ENCODE data around the gene SRPK2. TPM values are rescaled to one million over a fixed set of nuclear protein-coding genes. Genes with fewer than 3 reads are reported as not detected.

Gene SRPK2
- total RNA-seq, 2 donors from 2014 or later = 60.3 to 76.2 TPM

DNA sequence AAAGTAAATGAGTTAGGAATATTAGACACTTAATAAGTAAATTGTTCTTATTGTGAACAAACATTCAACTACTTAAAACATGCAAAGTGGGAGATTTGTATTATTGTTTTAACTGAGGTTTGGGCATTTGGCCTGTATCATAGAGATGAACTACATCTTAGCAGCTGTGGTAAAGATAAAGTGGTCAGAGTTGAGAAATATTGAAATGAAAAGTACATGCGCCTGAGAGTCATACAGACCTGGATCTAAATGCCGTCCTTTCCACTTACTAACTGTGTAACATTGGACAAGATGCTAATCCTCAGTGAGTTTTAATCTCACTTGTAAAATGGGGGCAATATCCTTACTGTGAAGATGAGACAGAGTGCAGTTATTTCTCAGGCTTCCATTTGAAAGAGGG, 300.3 kb downstream of the SRPK2 start:
- 97 to 100% methylated on average over 2 of the region's 2 CpGs for WGBS, 2 experiments (ENCODE audit: insufficient coverage in 1 of 2, insufficient read length in 1 of 2)
- no peaks in the 10 kb centered on the region for H3K4me1 ChIP-seq (ENCODE audit: control insufficient read depth, insufficient read depth, low read length)
- Mint-ChIP-seq H3K36me3 (ENCODE audit: low read depth) (peaks cover 46% of the 10 kb centered on the region), H3K4me3 (no peak overlapping the region), H3K4me1 (no peaks in the 10 kb centered on the region), H3K27me3 (ENCODE audit: insufficient read depth) (no peaks in the 10 kb centered on the region), H3K9me3 (no peaks in the 10 kb centered on the region), H3K27ac (no peak overlapping the region)
- TF ChIP-seq, protein P1, sequence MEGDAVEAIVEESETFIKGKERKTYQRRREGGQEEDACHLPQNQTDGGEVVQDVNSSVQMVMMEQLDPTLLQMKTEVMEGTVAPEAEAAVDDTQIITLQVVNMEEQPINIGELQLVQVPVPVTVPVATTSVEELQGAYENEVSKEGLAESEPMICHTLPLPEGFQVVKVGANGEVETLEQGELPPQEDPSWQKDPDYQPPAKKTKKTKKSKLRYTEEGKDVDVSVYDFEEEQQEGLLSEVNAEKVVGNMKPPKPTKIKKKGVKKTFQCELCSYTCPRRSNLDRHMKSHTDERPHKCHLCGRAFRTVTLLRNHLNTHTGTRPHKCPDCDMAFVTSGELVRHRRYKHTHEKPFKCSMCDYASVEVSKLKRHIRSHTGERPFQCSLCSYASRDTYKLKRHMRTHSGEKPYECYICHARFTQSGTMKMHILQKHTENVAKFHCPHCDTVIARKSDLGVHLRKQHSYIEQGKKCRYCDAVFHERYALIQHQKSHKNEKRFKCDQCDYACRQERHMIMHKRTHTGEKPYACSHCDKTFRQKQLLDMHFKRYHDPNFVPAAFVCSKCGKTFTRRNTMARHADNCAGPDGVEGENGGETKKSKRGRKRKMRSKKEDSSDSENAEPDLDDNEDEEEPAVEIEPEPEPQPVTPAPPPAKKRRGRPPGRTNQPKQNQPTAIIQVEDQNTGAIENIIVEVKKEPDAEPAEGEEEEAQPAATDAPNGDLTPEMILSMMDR (conservative IDR thresholded peaks at IDR 0.05) = no peak
- H3K4me3 ChIP-seq (ENCODE audit: low read length) = no peak overlapping the region
- H3K9me3 ChIP-seq (ENCODE audit: control insufficient read depth, low read length) = no peaks in the 10 kb centered on the region
- no peaks in the 10 kb centered on the region for H3K27me3 ChIP-seq (ENCODE audit: control insufficient read depth, insufficient read depth, low read length, poor library complexity, severe bottlenecking)
- peaks cover 85% of the 10 kb centered on the region for H3K36me3 ChIP-seq (ENCODE audit: control insufficient read depth, insufficient read depth, low read length)
- no peak overlapping the region for H3K27ac ChIP-seq (ENCODE audit: low read depth, low read length)
- H3K9ac ChIP-seq (ENCODE audit: extremely low read depth, low read length, poor library complexity, severe bottlenecking) = no peak overlapping the region
- DNase-seq = no peak

DNA sequence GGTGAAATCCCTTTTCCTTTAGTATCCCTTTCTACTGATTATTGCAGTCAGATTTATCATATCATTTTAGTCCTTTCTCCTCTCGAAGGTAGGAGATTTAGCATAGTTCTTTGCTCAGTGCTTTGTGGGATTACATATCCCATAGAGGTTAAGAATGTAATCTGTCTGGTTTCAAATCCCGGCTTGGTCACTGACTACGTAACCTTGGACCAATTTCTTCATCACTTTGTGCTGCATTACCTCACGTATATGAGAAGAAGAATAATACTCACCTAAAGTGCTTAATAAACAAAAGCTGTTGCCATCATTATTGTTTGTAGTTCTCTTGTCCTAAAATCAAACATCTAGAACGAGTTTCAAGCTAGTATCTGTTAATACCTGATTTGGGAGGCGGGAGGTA, 300.7 kb downstream of the SRPK2 start:
- H3K36me3 Mint-ChIP-seq (ENCODE audit: low read depth) = peaks cover 45% of the 10 kb centered on the region
- no peak overlapping the region for H3K4me3 Mint-ChIP-seq
- no peak overlapping the region for H3K27ac Mint-ChIP-seq
- no peaks in the 10 kb centered on the region for H3K9me3 Mint-ChIP-seq
- no peak overlapping the region for H3K27ac ChIP-seq (ENCODE audit: low read depth, low read length)
- peaks cover 89% of the 10 kb centered on the region for H3K36me3 ChIP-seq (ENCODE audit: control insufficient read depth, insufficient read depth, low read length)
- TF ChIP-seq, protein P1 (conservative IDR thresholded peaks at IDR 0.05) = no peak
- no peak overlapping the region for H3K4me3 ChIP-seq (ENCODE audit: low read length)
- WGBS, 2 experiments (ENCODE audit: insufficient coverage in 1 of 2, insufficient read length in 1 of 2) = 81 to 100% methylated on average over 2 to 6 of the region's 6 CpGs
- H3K4me1 Mint-ChIP-seq = no peaks in the 10 kb centered on the region
- no peaks in the 10 kb centered on the region for H3K27me3 Mint-ChIP-seq (ENCODE audit: insufficient read depth)
- H3K9ac ChIP-seq (ENCODE audit: extremely low read depth, low read length, poor library complexity, severe bottlenecking) = no peak overlapping the region
- no peaks in the 10 kb centered on the region for H3K9me3 ChIP-seq (ENCODE audit: control insufficient read depth, low read length)
- H3K27me3 ChIP-seq (ENCODE audit: control insufficient read depth, insufficient read depth, low read length, poor library complexity, severe bottlenecking) = no peaks in the 10 kb centered on the region
- H3K4me1 ChIP-seq (ENCODE audit: control insufficient read depth, insufficient read depth, low read length) = no peaks in the 10 kb centered on the region
- no peak for DNase-seq

DNA sequence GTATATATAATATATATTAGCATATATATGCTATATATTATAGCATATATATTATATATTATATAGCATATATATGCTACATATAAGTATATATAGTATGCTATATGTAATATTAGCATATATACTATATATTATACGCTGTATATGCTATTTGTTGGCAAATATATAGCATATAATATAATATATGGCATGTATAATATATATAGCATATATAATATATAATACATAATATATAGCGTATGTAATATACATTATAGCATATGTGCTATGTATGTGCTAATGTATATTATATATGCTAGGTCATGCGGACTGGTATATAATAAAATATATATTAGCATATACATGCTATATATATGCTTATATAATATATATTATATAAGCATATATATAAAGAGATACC, 301.9 kb downstream of the SRPK2 start:
- peaks cover 88% of the 10 kb centered on the region for H3K36me3 ChIP-seq (ENCODE audit: control insufficient read depth, insufficient read depth, low read length)
- no CpG with 5 or more reads among the region's 3 CpGs for WGBS, 2 experiments (ENCODE audit: insufficient coverage in 1 of 2, insufficient read length in 1 of 2)
- no peaks in the 10 kb centered on the region for H3K4me1 ChIP-seq (ENCODE audit: control insufficient read depth, insufficient read depth, low read length)
- H3K27ac Mint-ChIP-seq = no peak overlapping the region
- TF ChIP-seq, protein P1 (conservative IDR thresholded peaks at IDR 0.05) = no peak
- H3K36me3 Mint-ChIP-seq (ENCODE audit: low read depth) = peaks cover 47% of the 10 kb centered on the region
- H3K4me1 Mint-ChIP-seq = no peaks in the 10 kb centered on the region
- H3K9me3 ChIP-seq (ENCODE audit: control insufficient read depth, low read length) = no peaks in the 10 kb centered on the region
- H3K9ac ChIP-seq (ENCODE audit: extremely low read depth, low read length, poor library complexity, severe bottlenecking) = no peak overlapping the region
- no peaks in the 10 kb centered on the region for H3K9me3 Mint-ChIP-seq
- no peak overlapping the region for H3K4me3 Mint-ChIP-seq
- no peaks in the 10 kb centered on the region for H3K27me3 ChIP-seq (ENCODE audit: control insufficient read depth, insufficient read depth, low read length, poor library complexity, severe bottlenecking)
- H3K27me3 Mint-ChIP-seq (ENCODE audit: insufficient read depth) = no peaks in the 10 kb centered on the region
- no peak for DNase-seq
- no peak overlapping the region for H3K27ac ChIP-seq (ENCODE audit: low read depth, low read length)
- no peak overlapping the region for H3K4me3 ChIP-seq (ENCODE audit: low read length)
